GM12874 (cell line): ENCODE results near the gene SLC16A3.

Source experiments
- TF ChIP-seq, protein P1 (sequence below): IDR thresholded peaks from 2 replicates; pipeline ENCODE4 v1.5.1; 2011; ENCODE audit warnings: low read depth, mild to moderate bottlenecking, control low read depth, low read length, moderate library complexity; ENCODE audit not compliant: insufficient read depth

Gene SLC16A3

DNA sequence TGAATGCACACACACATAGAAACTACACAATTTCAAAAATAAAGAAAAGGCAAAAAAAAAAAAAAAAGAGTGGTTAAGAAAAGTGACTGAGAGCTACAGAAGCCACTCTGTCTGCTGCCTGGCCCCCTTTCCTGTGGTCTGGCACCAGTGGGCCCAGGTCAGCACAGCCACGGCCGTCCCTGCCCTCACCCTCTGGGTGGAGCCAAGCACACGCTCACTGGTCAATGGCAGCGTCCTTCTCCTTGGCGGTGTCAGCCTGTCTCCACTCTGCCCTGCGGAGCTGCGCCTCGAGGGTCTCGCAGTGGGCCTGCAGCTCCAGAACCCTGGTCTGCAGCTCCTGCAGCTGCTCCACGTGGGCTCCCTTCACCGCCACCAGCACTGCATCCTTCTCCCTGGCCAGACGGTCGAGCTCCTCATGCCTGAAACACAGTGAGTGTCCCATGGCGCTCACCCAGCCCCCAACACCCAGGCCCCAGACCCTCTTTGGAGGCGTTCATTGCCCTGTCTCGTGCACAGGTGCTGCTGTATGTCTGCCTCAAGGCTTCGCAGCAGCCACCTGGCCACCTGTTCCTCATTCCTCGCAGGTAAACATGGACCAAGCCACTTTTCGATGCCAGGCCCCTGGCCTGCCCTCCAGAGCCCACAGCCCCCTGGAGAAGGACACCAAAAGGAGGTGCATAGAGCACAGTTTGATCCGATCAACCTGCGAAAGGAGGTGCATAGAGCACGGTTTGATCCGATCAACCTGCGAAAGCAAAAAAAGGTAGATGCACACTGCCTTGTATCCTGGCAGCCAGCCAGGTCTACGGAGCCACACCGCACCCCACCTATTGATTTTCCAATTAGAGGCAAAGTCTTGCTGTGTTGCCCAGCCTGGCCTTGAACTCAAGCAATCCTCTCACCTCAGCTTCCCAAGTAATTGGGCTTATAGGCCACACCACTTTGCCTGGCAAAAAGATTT, 40.6 kb upstream of the SLC16A3 start:
- TF ChIP-seq, protein P1, sequence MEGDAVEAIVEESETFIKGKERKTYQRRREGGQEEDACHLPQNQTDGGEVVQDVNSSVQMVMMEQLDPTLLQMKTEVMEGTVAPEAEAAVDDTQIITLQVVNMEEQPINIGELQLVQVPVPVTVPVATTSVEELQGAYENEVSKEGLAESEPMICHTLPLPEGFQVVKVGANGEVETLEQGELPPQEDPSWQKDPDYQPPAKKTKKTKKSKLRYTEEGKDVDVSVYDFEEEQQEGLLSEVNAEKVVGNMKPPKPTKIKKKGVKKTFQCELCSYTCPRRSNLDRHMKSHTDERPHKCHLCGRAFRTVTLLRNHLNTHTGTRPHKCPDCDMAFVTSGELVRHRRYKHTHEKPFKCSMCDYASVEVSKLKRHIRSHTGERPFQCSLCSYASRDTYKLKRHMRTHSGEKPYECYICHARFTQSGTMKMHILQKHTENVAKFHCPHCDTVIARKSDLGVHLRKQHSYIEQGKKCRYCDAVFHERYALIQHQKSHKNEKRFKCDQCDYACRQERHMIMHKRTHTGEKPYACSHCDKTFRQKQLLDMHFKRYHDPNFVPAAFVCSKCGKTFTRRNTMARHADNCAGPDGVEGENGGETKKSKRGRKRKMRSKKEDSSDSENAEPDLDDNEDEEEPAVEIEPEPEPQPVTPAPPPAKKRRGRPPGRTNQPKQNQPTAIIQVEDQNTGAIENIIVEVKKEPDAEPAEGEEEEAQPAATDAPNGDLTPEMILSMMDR: no peak

DNA sequence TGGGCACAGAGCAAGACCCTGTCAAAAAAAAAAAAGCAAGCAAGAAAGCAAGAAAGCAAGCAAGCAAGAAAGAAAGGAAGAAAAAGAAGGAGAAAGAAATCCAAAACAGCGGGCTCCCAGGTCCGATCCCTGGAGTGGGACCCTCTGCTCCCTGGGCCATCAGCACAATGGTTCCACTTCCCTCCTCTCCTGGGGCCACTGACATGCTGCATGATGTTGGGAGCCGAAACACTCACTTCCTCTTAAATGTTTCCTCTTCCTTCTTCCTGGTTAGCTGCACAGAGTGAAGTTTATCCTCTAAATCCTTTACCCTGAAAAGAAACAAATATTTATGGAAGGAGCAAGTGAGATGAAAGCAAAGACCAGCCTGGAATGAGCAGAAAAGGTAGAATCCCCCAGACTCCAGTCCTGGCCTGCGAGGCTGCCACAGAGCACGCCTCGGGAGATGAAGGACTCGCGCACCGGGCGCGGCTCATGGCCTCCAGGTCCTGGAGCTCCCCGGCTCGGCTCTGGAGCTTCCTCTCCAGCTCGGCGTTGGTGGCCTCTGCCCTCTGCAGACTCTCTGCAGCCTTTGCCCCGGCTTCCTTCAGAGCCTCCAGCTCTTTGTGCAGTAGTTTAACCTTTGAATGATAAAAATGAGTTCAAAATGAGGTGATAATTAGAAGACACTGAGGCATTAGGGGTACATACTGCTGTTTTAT, 35.2 kb upstream of the SLC16A3 start:
- TF ChIP-seq, protein P1: no peak

DNA sequence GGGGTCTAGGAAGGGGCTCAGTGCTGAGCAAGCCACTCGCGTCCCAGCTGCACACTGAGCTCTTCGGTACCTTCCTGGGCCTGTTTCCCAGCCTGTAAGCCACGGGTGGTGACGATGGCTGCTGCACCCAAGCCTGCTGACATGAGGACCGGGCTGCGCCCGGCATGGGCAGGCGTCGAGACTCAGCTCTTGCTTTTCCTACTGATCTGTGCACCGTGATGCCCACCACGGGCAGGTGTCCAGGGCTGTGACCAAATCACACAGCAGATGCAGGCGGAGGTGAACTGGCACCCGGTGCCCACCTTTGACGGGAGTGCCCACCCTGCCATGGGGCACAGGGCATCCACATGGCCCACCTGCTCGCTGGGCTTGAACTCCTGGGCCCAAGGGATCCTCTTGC, 34.1 kb upstream of the SLC16A3 start:
- TF ChIP-seq, protein P1: no peak

DNA sequence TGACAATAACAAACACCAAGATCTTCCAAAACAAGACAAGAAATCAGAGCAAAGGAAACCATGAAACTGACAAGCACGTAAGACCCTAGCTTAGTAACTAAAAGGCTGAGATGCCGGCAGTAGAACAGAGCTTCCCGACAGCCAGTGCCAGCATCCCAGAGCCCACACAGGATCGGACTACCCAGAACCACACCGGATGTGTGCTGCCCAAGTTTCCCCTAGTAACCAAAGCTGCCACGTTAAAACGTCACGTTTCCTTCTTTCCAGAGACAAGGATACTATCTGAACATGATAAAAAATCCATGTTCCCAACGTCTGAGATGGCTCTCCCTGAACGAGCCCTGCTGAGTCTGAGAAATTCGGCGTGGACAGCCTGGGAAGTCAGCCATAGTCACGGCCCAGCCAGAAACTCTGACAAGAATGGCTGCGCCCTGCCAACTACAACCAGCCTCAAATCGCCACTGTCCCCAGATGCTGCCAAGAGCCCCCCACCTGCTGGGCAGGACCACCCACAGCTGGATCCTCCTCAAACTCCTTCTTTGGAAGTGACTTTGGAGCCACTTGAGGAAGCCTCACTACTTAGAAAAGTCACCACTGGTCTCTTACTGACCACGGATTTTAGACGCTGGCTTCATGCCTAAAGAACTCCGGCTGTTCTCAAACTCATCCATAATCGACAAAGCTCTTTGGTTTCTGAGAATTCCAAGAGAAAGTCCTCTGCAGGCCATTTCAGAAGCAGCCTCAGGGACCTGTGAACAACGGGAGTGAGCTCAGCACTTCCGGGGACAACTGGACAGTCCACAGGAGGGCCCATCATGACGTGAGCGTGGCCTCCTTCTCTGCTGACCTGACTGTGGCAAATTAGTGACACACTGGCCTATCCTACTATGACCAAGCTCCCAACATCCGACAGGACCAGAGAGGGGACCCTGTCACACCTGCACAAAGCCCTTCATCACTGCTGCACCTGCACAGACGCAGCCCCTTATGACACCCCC, 32.9 kb upstream of the SLC16A3 start:
- TF ChIP-seq, protein P1: no peak

DNA sequence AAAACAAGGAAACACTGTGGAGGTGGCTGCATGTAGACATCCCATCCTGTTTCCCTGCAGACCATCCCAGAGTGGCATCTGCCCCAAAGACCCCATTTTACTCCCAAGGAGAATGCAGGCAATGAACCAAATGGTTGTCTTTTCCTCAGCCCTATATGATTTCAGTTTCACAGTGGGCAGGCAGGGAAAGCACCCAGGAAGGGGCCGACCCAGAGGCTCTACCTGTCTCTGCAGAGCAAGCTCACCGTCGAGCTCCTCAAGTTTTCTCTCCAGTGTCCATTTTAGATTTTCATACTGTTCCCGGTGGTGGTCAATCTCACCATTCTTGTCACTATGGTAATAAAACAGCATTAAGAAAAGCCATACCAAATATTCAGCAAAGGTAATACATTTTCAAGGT, 30.8 kb upstream of the SLC16A3 start:
- TF ChIP-seq, protein P1: no peak

DNA sequence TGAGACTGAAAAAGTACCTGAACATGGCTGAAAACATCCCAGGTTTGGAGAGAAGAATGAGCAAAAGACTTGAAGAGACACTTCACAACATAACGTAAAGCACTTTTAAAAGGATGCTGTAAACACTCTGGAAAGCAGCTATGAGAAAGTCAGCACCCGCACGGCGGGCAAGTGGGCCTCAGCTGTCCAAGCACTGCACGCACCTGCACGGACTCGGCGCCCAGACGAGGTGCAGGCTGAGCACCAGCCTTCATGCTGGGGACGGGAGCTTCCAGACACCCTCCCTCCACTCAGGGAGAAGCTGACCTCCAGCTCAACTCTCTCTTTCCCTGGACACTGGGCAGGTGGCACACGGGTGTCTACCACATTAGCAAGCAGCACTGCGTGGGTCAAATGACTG, 29.3 kb upstream of the SLC16A3 start:
- TF ChIP-seq, protein P1: no peak

DNA sequence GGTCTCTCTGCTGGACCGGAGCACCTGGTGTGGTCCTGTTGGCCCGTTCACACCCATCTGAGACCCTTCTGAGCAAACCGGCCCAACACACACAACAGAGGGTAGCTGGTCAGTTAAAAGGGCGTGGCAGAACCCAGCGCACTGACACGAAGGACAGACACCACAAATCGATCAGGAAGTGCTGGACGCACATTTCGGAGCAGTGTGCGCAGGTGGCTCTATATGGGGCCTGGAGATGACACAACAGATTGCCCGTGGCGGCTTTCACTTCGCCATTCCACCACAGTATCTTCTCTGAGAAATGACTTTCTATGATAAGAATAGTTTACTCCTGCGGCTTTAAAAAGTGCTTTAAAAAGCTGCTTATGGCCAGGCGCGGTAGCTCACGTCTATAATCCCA, 28.7 kb upstream of the SLC16A3 start:
- TF ChIP-seq, protein P1: no peak
